DOHH2 (cell line): ENCODE measurements around the gene MARCHF4.
A peak's percentile ranks its signal among the peaks of the same experiment; 100 is the strongest.

ENCODE experiments used
- H3F3A ChIP-seq: fragments of 200-600 bp; sonication (generic), shearing (Covaris generic); 2 replicates; pipeline ENCODE4 v1.6.0; 2016; ENCODE audit warnings: antibody characterized with exemption, mild to moderate bottlenecking; ENCODE audit not compliant: control insufficient read depth, insufficient read depth
- H3K27ac ChIP-seq: fragments of 200-600 bp; sonication (generic); 2 replicates; pipeline ENCODE4 v1.5.1; 2014; ENCODE audit warnings: low read depth, mild to moderate bottlenecking, low read length, moderate library complexity
- H3K27me3 ChIP-seq: fragments of 200-600 bp; sonication (generic); 2 replicates; pipeline ENCODE4 v1.6.1; 2014; ENCODE audit warnings: mild to moderate bottlenecking, low read length, mixed read lengths; ENCODE audit not compliant: control insufficient read depth
- H3K36me3 ChIP-seq: fragments of 200-600 bp; sonication (generic); 2 replicates; pipeline ENCODE4 v1.6.1; 2014; ENCODE audit warnings: mild to moderate bottlenecking, low read length, moderate library complexity, mixed read lengths; ENCODE audit not compliant: control insufficient read depth
- H3K4me1 ChIP-seq: fragments of 200-600 bp; sonication (generic); 2 replicates; pipeline ENCODE4 v1.6.1; 2014; ENCODE audit warnings: mild to moderate bottlenecking, low read length, mixed read lengths; ENCODE audit not compliant: control insufficient read depth
- H3K4me2 ChIP-seq: fragments of 200-600 bp; sonication (generic); 2 replicates; pipeline ENCODE4 v1.6.0; 2014; ENCODE audit warnings: mild to moderate bottlenecking, low read length, moderate library complexity
- H3K4me3 ChIP-seq: fragments of 200-600 bp; sonication (generic); 2 replicates; pipeline ENCODE4 v1.5.1; 2014; ENCODE audit warnings: mild to moderate bottlenecking, low read length, mixed read lengths
- H3K79me2 ChIP-seq: fragments of 200-600 bp; sonication (generic); 2 replicates; pipeline ENCODE4 v1.6.1; 2014; ENCODE audit warnings: mild to moderate bottlenecking, low read length, mixed read lengths; ENCODE audit not compliant: control insufficient read depth
- H3K9me2 ChIP-seq: fragments of 200-600 bp; sonication (generic); replicated peaks from 2 replicates; pipeline ENCODE4 v1.6.1; 2014; ENCODE audit warnings: mild to moderate bottlenecking, low read length, mixed read lengths; ENCODE audit not compliant: control insufficient read depth
- H3K9me3 ChIP-seq: fragments of 200-600 bp; sonication (generic); 2 replicates; pipeline ENCODE4 v1.6.1; 2014; ENCODE audit warnings: antibody characterized with exemption, low read length, mixed read lengths; ENCODE audit not compliant: control insufficient read depth, insufficient read depth
- H4K20me1 ChIP-seq: fragments of 200-600 bp; sonication (generic); 2 replicates; pipeline ENCODE4 v1.6.0; 2014; ENCODE audit warnings: low read depth, mild to moderate bottlenecking, antibody characterized with exemption, low read length, moderate library complexity; ENCODE audit not compliant: control insufficient read depth, insufficient read depth
- CTCF ChIP-seq: fragments of 200-600 bp; sonication (generic); IDR thresholded peaks from one replicate; pipeline ENCODE4 v1.5.1; 2014; ENCODE audit warnings: antibody characterized with exemption, mild to moderate bottlenecking, low read depth, low read length; ENCODE audit not compliant: poor library complexity, severe bottlenecking
- EZH2phosphoT487 ChIP-seq: fragments of 200-600 bp; sonication (generic); IDR thresholded peaks from 2 replicates; pipeline ENCODE4 v1.6.1; 2017; ENCODE audit warnings: borderline replicate concordance, mild to moderate bottlenecking, antibody characterized with exemption, low read length, moderate library complexity, mixed read lengths

The MARCHF4 gene

DNA sequence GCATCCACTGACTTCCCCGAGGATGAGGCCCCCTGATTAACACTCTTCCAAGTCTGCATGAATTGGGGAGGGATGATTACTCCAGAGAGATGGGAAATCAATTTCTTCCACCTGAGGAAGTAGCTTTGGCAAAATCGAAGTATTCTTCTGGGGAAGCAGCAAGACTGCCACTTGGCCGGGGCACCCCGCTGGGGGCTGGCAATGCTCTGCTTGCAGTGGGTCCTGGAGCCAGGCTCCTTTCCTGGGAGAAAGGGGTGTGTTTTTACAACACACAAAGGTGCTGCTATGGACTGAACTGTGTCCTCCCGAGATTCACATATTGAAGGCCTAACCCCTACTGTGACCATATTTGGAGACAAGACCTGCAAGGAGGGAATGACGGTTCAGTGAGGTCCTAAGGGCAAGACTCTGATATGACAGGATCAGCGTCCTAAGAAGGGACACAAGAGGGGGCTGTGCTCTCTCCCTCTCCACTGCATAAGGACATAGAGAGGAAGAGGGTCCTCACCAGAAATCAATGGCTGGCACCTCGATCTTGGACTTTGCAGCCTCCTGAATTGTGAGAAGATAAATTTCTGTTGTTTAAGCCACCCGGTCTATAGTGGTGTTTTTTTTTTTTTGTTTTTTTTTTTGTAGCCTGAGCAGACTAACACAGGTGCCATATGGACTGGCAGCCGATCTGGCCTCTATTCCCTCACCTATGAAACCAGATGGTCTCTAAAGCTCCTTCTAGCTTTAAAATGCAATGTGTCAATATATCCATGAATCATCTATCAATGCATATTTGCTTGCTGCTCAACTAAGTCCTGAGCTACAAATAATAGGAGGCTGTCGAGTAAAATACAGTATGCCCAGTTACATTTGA lies 36.4 kb upstream of the MARCHF4 start:
- Histone ChIP-seq H3F3A (no peaks in the 10 kb centered on the region), H3K9me2 (no peaks in the 10 kb centered on the region), H3K79me2 (peaks cover 9% of the 10 kb centered on the region), H4K20me1 (no peaks in the 10 kb centered on the region), H3K4me1 (peaks cover 18% of the 10 kb centered on the region), H3K27me3 (peaks cover 19% of the 10 kb centered on the region), H3K36me3 (no peaks in the 10 kb centered on the region), H3K9me3 (no peaks in the 10 kb centered on the region), H3K4me3 (no peak overlapping the region), H3K27ac (no peak overlapping the region), H3K4me2 (no peak overlapping the region)
- TF ChIP-seq CTCF (peak; percentile 18), EZH2phosphoT487 (no peak)

DNA sequence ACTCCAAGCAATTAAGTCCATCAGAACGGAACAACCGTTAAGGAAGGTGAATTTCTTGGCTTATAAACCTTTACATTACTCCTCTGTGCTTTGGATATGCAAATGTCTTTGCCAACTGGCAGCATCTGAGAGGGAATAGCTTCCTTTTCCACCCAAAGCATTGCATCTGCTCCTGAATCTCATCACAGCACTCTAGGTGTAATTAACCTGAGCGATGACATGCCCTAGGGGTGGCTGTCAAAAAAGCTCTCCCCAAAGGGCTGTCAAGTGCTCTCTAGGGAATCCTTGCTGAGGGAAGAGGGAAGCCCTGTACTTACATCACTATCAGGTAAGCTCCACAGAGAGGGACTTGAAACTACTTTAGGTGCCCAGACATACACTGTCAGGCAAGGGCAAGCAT lies 34.5 kb upstream of the MARCHF4 start:
- no peak overlapping the region for H3K4me2 ChIP-seq
- H4K20me1 ChIP-seq = no peaks in the 10 kb centered on the region
- no peaks in the 10 kb centered on the region for H3K36me3 ChIP-seq
- H3K27ac ChIP-seq = no peak overlapping the region
- H3K4me1 ChIP-seq = peaks cover 9% of the 10 kb centered on the region
- no peaks in the 10 kb centered on the region for H3K9me2 ChIP-seq
- H3K9me3 ChIP-seq = no peaks in the 10 kb centered on the region
- no peak overlapping the region for H3K4me3 ChIP-seq
- no peaks in the 10 kb centered on the region for H3F3A ChIP-seq
- TF ChIP-seq EZH2phosphoT487 (no peak), CTCF (no peak)
- H3K79me2 ChIP-seq = no peaks in the 10 kb centered on the region
- H3K27me3 ChIP-seq = peaks cover 19% of the 10 kb centered on the region

DNA sequence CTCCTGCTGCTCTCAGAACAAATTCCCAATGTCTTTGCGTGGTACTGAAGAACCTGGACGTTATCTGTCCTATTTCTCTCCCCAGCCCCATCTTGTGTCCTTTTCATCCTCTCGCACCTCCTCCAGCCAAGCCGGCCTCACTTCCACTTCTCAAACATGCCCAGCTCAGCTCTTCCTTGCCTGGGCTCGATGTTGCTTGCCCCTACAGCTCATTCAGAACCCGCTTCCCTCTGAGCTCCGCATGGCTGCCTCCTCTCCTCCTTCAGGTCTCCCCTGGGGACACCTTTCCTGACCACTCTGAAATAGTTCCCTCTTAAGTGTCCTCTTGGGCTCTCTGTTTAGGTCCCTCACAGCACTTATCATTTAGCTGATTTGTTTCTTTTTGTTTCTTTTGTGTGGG lies 33.3 kb upstream of the MARCHF4 start:
- Histone ChIP-seq H3K36me3 (no peaks in the 10 kb centered on the region), H3F3A (no peaks in the 10 kb centered on the region), H3K4me3 (no peak overlapping the region), H3K9me2 (no peaks in the 10 kb centered on the region), H3K27me3 (peaks cover 19% of the 10 kb centered on the region), H3K4me2 (no peak overlapping the region), H3K79me2 (no peaks in the 10 kb centered on the region), H3K9me3 (no peaks in the 10 kb centered on the region), H4K20me1 (no peaks in the 10 kb centered on the region), H3K27ac (no peak overlapping the region), H3K4me1 (peaks cover 4% of the 10 kb centered on the region)
- TF ChIP-seq EZH2phosphoT487 = no peak
- no peak for TF ChIP-seq CTCF
